HG03280 (cell line): Measurements from ENCODE around the gene IQCM.

ENCODE experiments used
- ATAC-seq: cut with Tn5 transposase; IDR thresholded peaks from one replicate; pipeline ENCODE4 v1.9.1; 2021; ENCODE audit warnings: mild to moderate bottlenecking, moderate library complexity; ENCODE audit not compliant: unreplicated experiment

Gene IQCM

DNA sequence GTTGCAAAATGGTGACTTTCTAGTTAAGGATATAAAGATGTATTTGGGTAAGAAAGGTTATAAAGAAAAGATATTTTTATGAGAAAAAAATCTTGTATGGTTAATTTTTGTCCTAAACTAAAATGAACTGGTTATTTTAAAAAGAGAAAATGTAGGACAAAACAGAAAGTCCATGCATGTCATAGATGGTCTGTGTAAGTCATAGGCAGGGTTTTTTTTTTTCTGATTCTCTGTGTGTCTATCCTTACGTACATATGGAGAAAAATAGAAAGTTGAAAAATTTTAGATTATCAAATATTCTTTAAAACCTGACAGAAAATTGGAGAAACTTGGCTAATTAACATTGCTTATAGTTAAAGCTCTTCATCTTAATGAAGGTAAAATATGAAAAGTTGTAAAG is 493.4 kb downstream of the IQCM start:
- ATAC-seq = no peak

DNA sequence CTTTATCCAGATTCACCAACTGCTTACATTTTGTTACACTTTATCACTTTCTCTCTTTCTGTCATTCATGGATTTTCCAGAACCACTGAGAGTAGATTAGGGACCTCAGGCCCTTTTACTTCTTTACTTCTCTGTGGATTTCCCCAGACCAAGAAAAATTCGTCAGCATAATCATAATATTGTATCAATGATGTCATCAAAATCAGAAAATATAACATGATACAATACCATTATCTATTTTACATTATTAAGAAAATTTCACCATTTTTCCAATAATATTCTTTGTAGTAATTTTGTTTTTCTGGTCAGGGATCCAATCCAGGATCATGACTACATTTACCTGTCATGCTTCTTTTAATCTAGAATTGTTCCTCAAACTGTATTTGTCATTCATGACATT is 494.2 kb downstream of the IQCM start:
- no peak for ATAC-seq

DNA sequence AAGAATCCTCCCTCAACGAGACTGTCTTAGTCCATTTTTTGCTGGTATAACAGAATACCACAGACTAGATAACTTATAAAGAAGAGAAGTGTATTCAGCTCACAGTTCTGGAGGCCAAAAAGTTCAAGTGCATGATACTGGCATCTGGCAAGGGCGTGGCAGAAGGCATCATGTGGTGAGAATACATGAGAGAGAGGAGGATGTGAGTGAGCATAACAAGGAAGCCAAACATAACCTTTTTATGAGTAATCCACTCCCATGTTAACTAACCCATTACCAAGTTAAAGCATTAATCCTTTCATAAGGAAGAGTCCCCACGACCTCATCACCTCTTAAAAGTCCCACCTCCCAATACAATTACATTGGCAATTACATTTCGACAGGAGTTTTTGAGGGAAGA is 504.6 kb downstream of the IQCM start:
- no peak for ATAC-seq

DNA sequence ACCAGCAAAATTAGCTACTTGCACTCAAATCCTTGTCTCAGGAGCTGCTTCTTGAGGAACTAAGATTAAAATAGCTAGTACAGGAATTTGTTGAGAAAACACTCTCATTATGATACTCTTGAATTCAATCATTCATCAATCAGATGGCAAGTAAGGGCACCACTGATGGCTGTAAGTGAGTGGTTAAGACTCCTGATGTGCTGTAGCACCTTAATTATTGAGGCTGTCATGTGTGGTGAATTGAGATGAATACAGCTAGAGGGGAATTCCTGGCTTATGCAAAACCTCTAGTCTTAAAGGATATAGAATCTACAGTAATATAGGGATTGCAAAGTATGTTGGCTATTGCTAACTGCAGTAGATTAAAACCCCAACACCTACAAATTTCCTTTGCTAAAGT is 509.1 kb downstream of the IQCM start:
- ATAC-seq = no peak
